Type B pancreatic cell (in vitro differentiated cells): ENCODE data around the gene MZB1. TPM values are rescaled to one million over a fixed set of nuclear protein-coding genes. Genes with fewer than 3 reads are reported as not detected.

ENCODE experiments used
- DNase-seq: peaks from one replicate; pipeline ENCODE4 v3.0.0; 2021; ENCODE audit warnings: mixed read lengths; ENCODE audit not compliant: unreplicated experiment; ENCODE audit errors: extremely low spot score
- H3K27ac Mint-ChIP-seq: 2 replicates; pipeline ENCODE4 v1.8.0; 2021; ENCODE audit warnings: mild to moderate bottlenecking, mixed read lengths
- H3K27me3 Mint-ChIP-seq: 2 replicates; pipeline ENCODE4 v1.8.0; 2021; ENCODE audit warnings: mixed read lengths
- H3K36me3 Mint-ChIP-seq: 2 replicates; pipeline ENCODE4 v1.8.0; 2021; ENCODE audit warnings: mixed read lengths
- H3K4me1 Mint-ChIP-seq: one replicate; pipeline ENCODE4 v1.8.0; 2021; ENCODE audit warnings: mixed read lengths; ENCODE audit not compliant: unreplicated experiment
- H3K4me3 Mint-ChIP-seq: 2 replicates; pipeline ENCODE4 v1.8.0; 2021; ENCODE audit warnings: mild to moderate bottlenecking, mixed read lengths
- H3K9me3 Mint-ChIP-seq: 2 replicates; pipeline ENCODE4 v1.8.0; 2021; ENCODE audit warnings: mixed read lengths
- total RNA-seq: library from RNA; stranded (reverse); gene quantifications from 2 replicates; pipeline ENCODE4 v1.2.1, GENCODE V29; 2021; ENCODE audit warnings: low replicate concordance
- TF ChIP-seq, protein P1 (sequence below): fragments of 200-600 bp; sonication (generic); conservative IDR thresholded peaks from 2 replicates; pipeline ENCODE4 v1.5.0; 2021; ENCODE audit warnings: antibody characterized with exemption, mild to moderate bottlenecking

The MZB1 gene
- total RNA-seq, 1 donor from 2014 or later = 0.22 TPM

DNA sequence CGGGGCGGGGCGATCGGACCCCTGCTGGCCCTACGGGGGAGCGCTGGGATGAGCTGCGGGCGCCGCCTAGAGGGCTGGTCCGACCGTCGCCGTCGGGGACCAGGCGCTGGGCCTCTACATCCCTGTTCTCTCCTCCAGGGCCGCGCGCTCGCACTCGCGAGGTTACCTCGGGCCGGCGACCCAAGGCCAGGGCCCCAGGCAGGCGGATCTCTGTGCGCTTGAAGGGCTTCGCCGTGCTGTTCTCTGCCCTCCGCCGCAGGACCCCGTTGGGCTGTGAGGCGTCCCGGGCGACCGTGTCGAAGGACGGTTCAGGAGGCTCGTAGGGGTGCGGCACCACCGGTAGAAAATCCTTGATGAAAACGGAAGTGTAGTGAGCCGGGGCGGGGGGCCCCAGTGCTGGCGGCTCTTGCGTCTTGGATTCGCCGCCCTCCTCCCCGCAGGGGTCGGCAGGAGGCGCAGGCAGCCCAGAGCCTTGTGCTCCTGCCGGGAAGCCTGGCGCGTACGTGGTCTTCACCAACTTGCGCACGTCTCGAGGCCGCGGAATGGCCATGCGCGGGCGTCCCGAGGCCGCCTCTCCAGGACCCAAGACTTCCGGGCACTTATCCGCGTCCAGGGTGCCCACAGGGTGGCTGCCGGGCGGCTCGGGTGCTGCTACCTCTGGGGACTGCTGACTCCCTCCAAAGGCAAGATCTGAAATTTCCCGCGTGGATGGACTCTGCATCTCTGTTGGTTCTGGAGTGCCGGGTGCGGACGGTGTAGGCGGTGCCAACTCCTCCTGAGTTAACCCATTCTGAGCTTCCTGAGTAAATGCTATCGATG is 3.2 kb upstream of the MZB1 start:
- peak overlapping the region; percentile 61 for H3K27ac Mint-ChIP-seq
- peaks cover 52% of the 10 kb centered on the region for H3K27me3 Mint-ChIP-seq
- no peak for DNase-seq
- H3K9me3 Mint-ChIP-seq = no peaks in the 10 kb centered on the region
- TF ChIP-seq, protein P1, sequence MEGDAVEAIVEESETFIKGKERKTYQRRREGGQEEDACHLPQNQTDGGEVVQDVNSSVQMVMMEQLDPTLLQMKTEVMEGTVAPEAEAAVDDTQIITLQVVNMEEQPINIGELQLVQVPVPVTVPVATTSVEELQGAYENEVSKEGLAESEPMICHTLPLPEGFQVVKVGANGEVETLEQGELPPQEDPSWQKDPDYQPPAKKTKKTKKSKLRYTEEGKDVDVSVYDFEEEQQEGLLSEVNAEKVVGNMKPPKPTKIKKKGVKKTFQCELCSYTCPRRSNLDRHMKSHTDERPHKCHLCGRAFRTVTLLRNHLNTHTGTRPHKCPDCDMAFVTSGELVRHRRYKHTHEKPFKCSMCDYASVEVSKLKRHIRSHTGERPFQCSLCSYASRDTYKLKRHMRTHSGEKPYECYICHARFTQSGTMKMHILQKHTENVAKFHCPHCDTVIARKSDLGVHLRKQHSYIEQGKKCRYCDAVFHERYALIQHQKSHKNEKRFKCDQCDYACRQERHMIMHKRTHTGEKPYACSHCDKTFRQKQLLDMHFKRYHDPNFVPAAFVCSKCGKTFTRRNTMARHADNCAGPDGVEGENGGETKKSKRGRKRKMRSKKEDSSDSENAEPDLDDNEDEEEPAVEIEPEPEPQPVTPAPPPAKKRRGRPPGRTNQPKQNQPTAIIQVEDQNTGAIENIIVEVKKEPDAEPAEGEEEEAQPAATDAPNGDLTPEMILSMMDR = peak; percentile 80
- H3K4me1 Mint-ChIP-seq = peaks cover 4% of the 10 kb centered on the region
- H3K36me3 Mint-ChIP-seq = peaks cover 4% of the 10 kb centered on the region
- H3K4me3 Mint-ChIP-seq = peak overlapping the region; percentile 86

- peaks cover 52% of the 10 kb centered on the region for H3K27me3 Mint-ChIP-seq
- no peak overlapping the region for H3K27ac Mint-ChIP-seq
- TF ChIP-seq, protein P1 = no peak
- H3K4me1 Mint-ChIP-seq = peaks cover 4% of the 10 kb centered on the region
- H3K9me3 Mint-ChIP-seq = no peaks in the 10 kb centered on the region
- H3K4me3 Mint-ChIP-seq = no peak overlapping the region
- peaks cover 4% of the 10 kb centered on the region for H3K36me3 Mint-ChIP-seq
- no peak for DNase-seq
Measured at GRCh38 chr5:139392324-139392677, 2.6 kb upstream of the MZB1 start.

- Mint-ChIP-seq H3K9me3 (no peaks in the 10 kb centered on the region), H3K4me1 (peaks cover 4% of the 10 kb centered on the region), H3K27ac (peak overlapping the region; percentile 41), H3K27me3 (peaks cover 46% of the 10 kb centered on the region), H3K36me3 (no peaks in the 10 kb centered on the region), H3K4me3 (peak overlapping the region; percentile 79)
- DNase-seq = no peak
- TF ChIP-seq, protein P1 = no peak
Measured at GRCh38 chr5:139391570-139392323, 2.0 kb upstream of the MZB1 start.

DNA sequence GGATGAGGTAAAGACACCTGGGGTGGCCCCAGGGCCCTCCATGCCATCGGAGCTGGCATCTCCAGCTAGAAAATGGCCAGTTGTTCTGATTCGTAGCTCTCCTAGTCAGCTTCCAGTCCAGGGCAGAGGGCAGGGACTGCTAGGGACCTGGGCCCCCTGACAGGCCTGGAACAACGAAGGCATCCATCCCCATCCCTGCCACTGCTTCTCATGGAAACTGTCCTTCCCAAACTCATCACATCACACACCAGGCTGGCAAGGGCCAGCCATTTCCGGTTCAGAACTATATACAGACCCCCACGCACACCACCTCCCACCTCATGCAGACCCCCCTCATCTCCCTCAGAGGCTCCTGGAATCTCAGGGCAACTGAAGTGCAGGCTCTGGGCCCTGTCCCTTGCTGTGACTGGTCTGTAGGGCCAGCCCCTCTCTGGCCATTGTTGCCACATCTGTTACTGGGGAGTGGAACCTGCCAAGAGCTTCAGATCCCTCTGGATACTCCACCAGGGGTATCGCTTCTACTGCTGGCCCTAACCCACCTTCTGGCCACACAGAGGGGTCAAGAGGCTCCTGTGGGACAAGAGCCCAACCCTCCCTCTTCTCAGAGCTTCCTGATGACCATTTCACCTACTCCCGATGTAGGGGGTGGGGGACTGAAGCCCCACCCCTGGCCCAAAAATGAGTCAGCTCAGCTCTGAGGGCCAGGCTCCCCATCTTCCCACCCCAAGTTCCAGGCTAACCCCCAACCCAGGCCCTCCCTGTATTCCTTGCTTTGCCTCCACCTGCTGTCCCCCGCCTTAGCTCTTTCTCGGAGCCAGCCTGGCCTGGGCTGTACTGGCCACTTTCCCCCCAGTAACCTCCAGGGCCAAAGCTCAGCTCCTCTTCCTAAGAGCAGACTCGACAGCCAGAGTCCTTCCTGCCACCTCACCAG is 1.2 kb upstream of the MZB1 start:
- no peaks in the 10 kb centered on the region for H3K9me3 Mint-ChIP-seq
- peaks cover 4% of the 10 kb centered on the region for H3K4me1 Mint-ChIP-seq
- H3K27ac Mint-ChIP-seq = peak overlapping the region; percentile 41
- TF ChIP-seq, protein P1 = no peak
- H3K36me3 Mint-ChIP-seq = no peaks in the 10 kb centered on the region
- DNase-seq = no peak
- peak overlapping the region; percentile 79 for H3K4me3 Mint-ChIP-seq
- peaks cover 38% of the 10 kb centered on the region for H3K27me3 Mint-ChIP-seq

DNA sequence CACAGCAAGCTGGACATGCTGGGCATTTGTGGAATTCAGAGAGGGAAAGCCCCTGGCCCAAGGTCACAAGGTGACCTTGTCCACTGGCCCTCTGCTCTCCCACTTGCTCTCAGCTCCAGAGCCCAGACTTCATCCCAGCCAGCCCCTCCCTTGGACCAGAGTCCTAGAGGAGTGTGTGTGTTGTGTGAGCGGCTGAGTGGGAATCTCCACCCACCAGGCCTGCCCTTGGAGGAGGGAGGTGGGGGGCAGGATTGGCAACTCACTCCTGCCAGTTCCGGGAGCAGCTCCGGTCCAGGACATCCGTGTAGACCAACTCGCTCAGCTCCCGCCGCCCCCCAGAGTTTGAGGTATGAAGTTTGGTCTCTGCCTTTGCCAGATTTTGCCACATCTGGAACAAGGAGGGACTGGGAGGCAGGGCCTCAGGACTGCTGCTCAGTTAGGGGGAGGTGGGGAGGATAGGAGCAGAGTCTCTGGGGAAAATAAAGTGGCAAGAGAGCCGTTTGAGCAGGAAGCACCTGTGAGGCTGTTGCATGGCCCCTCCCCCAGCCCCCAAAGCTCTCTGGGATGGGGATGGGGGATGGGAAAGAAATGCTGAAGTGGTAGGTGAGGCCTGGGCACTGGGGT is 1.4 kb downstream of the MZB1 start:
- H3K36me3 Mint-ChIP-seq = no peaks in the 10 kb centered on the region
- peaks cover 22% of the 10 kb centered on the region for H3K27me3 Mint-ChIP-seq
- no peak overlapping the region for H3K4me3 Mint-ChIP-seq
- H3K27ac Mint-ChIP-seq = no peak overlapping the region
- no peak for DNase-seq
- TF ChIP-seq, protein P1 = no peak
- peaks cover 9% of the 10 kb centered on the region for H3K4me1 Mint-ChIP-seq
- H3K9me3 Mint-ChIP-seq = no peaks in the 10 kb centered on the region
